Midbrain (tissue), 1 donor: ENCODE results near the gene TWIST1.

Experiments
- DNase-seq: peaks from one replicate; lab custom pipeline; 2025; lab: John Stamatoyannopoulos, UW

Gene TWIST1

DNA sequence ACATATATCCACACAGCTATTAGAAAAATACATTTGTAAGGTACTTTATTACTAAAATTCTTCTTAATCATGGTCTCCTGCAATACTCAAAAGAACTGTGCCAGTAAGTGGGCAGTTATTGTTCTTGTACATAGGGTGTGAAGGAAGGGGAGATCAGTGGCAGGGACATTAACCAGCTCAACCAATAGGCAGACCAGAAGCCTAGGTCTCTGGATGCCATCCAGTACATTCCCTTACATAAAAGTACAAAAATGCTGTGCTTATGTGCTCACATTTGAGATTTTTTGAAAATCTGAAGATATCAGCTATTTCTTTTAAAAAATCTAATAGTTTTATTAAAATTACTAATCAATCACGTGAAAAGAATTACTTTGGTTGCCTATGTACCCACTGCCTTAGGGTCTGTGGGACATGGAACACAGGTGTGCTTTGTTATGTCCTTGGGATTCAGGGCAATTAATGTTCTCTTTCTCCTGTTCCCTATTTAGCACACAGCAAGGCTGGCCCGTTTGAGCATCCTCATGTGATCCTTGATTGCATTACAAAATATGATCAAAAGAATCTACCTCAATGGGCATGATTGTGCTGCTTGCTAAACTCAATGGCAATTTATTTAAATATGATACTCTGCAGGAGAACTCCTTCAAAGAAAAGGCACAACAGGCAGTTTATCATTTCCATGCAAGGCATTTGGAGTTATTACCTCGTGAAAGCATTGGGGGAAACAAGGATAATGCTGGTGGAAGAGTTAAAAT is 22.7 kb downstream of the TWIST1 start:
- DNase-seq = no peak

DNA sequence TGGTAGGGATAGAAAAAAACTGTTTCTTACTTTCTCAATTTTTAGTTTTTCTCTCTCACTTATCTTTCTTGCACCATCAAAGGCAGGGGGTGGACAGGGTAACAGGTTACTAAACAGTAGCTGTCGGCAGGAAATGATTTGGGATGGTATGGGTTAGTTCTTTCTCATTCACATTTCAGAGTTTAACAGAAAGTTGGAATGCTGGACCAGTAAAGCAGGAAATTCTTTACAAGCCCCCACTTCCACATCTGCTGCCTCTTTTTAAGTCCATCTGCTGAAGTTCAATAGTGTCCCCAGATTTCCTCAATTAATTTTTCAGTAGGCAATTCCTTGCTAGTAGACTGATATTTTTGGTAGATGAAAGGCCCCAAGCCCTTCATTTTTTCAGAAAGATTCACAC is 23.3 kb downstream of the TWIST1 start:
- no peak for DNase-seq

DNA sequence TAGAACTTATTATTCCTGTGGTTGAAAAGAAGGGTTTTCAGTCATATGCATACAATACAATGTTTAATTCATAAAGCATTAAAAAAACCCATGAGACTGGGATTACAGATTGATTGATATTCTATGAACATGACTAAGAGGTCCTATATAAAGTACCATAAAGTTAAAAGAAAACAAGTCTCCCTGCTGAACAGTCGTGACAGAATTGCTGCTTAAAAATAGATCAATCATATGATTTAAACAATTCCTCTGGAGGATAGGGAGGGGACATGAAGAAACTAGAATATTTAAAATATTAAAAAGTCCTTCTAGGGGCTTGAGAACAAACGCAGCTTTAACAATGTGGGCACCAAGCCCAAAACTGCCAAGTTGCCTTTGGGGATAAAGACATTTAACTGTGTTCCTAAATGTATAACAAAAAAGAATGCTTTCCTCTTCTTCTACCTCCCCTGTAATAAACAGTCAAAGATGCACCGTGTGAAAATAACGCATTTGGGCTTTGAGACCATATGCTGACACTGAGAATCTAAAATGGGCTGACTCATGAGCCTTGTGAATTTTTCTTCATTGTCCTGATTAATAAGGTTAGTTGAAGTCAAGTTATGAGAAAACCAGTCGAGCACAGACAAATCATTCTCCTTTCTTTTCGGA is 25.8 kb downstream of the TWIST1 start:
- no peak for DNase-seq

DNA sequence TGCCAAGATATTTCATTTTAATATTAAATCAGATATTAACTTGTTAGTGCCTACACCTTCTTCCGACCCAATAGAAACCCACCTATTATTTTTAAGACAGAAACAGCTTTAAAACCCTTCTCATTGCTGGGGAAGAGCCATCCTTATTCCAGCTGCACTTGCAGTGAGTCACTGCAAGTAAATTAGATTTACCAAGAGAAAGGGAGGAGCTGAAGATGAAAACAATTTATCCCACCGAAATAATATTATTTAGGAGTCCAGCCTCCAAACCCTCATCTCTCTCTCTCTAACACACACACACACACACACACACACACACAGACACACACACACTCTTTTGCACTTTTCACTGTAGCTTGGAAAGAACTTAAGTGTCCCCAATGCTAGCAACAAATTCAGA is 26.9 kb downstream of the TWIST1 start:
- DNase-seq = no peak

DNA sequence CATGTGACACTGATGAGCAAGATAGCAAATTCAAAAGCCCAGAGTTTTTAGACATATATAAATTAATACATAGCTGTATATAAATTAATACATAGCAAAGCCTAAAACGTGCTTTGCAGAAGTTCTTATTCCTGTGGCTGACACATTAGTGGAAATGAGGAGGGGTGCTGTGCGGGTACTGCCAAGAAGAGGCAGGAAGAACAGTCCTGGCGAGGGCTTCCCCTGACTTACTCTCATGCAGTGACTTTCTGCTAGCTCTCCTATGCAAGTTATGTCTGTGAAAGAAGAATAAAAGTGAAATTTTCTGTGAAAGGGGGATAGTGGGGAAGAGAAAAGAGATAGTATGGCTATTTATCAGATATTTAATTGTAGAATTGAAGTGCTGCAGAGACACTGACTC is 27.6 kb downstream of the TWIST1 start:
- DNase-seq = no peak

DNA sequence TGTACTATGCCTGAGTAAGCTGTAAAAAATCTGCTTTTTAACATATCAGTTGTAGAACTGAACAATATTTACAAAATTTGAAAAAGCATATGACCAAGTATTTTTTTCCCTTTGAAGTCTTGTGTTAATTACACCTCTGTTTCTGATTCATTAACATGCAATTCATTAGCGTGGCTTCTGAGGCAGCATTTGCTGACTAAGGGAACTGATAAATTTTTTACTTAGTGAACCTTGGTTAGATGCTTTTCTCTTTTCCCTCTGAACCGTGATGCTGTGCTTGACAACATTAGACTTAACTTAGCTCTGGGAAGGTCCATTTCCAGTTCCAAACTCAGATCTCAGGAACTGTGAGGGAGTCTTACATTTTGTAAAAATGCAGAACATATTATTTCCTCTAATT is 28.1 kb downstream of the TWIST1 start:
- no peak for DNase-seq

DNA sequence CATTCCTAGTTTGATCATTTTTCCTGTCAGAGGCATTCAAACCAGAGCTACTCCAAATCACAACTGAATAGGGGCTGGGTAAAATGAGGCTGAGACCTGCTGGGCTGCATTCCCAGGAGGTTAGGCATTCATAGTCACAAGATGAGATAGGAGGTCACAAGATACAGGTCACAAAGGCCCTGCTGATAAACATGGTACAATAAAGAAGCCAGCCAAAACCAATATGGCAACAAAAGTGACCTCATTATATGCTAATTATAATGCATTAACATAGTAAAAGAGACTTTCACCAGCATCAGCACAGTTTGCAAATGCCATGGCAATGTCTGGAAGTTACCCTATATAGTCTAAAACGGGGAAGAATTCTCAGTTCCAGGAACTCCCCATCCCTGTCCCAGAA is 37.3 kb downstream of the TWIST1 start:
- no peak for DNase-seq

DNA sequence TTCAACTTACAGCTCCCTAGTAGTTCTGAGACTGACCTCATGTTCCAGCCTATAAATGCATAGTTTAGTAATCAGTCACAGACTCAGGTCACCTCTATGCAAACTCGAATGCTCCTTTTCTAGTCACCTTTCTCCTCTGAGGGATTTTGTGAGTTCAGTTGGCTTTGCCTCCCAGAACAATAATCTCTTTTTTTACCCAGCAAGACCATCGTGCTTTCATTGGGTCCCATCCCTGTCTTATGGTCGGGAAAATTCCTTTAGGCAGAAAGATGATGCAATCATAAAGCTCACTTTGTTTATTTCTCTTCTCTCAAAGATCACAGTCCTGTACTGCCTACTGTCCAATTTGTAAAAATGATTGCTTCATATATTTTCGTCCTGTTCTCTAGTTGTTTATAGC is 38.4 kb downstream of the TWIST1 start:
- DNase-seq = no peak

DNA sequence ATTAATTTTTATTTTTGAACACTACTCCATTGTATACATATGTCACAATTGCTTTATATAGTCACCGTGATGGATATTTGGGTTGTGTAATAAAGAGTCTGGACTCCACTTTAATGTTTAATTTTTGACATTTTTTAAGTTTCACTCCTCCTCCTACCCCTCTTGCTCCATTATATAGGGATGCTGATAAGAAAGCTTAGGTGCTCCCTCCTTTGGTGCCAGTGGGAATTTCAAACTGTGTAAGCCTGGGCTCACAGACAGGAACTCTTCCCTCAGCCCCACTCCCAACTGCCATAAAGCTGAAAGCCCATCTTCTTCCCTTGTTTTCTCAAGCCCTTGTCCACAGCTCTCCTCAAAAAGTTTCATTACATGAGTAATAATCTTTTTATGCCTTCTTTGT is 47.6 kb downstream of the TWIST1 start:
- no peak for DNase-seq

DNA sequence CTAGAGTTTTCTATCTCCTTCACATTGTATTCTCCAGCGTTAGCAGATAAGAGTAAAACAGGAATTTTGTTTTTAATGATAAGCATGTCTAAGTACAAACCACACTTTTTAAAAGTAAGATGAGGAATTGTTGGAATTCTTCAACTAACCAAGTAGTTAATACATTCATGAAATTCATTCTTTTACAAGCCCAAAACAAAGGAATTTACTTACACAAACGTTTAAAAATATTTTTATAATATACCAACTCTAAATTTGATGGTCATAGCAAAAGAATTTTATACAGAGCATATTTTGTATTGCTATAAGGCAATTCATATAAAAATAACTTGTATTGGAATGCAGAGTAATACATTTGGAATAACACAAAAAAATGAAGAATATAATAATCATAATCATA is 51.3 kb downstream of the TWIST1 start:
- no peak for DNase-seq
